ENCODE measurements around the gene DAAM1. TPM values are rescaled to one million over a fixed set of nuclear protein-coding genes. Genes with fewer than 3 reads are reported as not detected.

DAAM1 gene
- total RNA-seq, 2 experiments from 2014 or later = 18.2 to 20.0 TPM

DNA sequence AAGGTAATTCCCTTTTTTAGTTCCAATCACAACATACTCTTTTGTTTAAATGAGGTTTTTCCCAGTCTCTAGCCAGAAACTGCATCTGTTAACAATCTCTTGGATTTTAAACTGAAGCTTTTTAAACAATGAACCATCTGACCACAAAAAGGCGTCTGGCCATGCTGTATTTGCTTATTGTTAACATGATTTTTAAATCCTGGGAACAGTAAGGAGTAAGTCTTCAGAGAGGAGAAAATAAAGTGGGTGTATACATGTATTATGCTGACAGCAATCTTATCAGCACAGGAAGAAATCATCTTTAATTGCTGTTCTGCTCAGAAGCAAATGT is 106.2 kb downstream of the DAAM1 start:
- no peak for DNase-seq
- ChIA-PET POLR2A (no interaction called here), CTCF (interaction anchor here (0.7 to 2.4 kb wide), 2 partner anchors 12 to 16 kb away, joined by 3 to 8 read pairs; no protein-coding TSS in a partner anchor)
- no peak overlapping the region for H3K4me3 Mint-ChIP-seq
- peaks cover 29% of the 10 kb centered on the region for H3K4me1 Mint-ChIP-seq
- no peak overlapping the region for H3K27ac Mint-ChIP-seq
- H3K36me3 Mint-ChIP-seq (ENCODE audit: low read depth) = peaks cover 22% of the 10 kb centered on the region
- H3K27me3 Mint-ChIP-seq = no peaks in the 10 kb centered on the region
- H3K9me3 Mint-ChIP-seq = peaks cover 3% of the 10 kb centered on the region

DNA sequence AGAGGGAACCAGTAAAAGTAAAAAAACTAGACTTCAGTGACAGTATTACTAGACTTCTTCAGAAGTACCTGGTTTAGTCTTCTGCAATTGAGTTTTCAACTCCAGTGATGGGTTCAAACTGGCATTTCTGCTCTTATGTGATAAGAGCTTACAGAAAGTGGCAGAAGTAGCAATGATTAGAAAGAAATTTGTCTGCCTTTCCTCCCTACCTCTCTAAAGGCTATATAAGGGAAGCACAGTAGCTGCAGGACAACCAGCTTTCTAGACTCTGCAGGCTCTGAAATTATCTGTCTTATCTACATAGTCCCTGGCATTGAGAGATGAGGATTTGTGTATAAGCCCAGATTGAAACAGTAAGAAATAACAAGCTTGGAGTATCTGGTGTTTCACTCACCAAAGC is 107.5 kb downstream of the DAAM1 start:
- POLR2A ChIA-PET = no interaction called here
- H3K9me3 Mint-ChIP-seq = peaks cover 3% of the 10 kb centered on the region
- H3K4me1 Mint-ChIP-seq = peaks cover 33% of the 10 kb centered on the region
- no peak overlapping the region for H3K4me3 Mint-ChIP-seq
- peaks cover 22% of the 10 kb centered on the region for H3K36me3 Mint-ChIP-seq (ENCODE audit: low read depth)
- CTCF ChIA-PET = interaction anchor here (1.2 to 2.4 kb wide), 2 partner anchors 11 kb away, joined by 3 to 8 read pairs; no protein-coding TSS in a partner anchor
- no peaks in the 10 kb centered on the region for H3K27me3 Mint-ChIP-seq
- H3K27ac Mint-ChIP-seq = no peak overlapping the region
- no peak for DNase-seq

DNA sequence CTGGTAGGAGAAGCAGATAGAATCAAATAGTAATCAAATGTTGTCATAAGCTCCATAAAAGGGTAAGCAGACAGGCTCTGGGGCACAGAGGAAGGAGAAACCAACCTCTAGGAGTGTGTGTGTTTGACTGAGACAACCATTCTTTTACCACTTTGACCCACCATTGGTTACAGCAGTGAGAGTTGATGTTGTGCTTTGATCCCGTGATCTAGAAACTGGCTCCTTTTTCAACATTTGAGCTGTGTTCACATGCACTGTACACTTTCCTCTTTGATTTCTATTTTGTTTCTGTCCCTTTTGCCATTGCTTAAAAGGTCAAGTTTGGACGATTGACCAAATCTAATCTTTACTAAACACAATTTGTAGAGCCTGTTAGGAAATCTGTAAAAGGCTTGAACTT is 108.0 kb downstream of the DAAM1 start:
- DNase-seq = no peak
- no peaks in the 10 kb centered on the region for H3K27me3 Mint-ChIP-seq
- POLR2A ChIA-PET = no interaction called here
- peaks cover 20% of the 10 kb centered on the region for H3K36me3 Mint-ChIP-seq (ENCODE audit: low read depth)
- peaks cover 3% of the 10 kb centered on the region for H3K9me3 Mint-ChIP-seq
- H3K4me1 Mint-ChIP-seq = peaks cover 38% of the 10 kb centered on the region
- no peak overlapping the region for H3K4me3 Mint-ChIP-seq
- no peak overlapping the region for H3K27ac Mint-ChIP-seq
- CTCF ChIA-PET = interaction anchor here (1.2 to 2.4 kb wide), 2 partner anchors 10 to 12 kb away, joined by 3 to 8 read pairs; no protein-coding TSS in a partner anchor

DNA sequence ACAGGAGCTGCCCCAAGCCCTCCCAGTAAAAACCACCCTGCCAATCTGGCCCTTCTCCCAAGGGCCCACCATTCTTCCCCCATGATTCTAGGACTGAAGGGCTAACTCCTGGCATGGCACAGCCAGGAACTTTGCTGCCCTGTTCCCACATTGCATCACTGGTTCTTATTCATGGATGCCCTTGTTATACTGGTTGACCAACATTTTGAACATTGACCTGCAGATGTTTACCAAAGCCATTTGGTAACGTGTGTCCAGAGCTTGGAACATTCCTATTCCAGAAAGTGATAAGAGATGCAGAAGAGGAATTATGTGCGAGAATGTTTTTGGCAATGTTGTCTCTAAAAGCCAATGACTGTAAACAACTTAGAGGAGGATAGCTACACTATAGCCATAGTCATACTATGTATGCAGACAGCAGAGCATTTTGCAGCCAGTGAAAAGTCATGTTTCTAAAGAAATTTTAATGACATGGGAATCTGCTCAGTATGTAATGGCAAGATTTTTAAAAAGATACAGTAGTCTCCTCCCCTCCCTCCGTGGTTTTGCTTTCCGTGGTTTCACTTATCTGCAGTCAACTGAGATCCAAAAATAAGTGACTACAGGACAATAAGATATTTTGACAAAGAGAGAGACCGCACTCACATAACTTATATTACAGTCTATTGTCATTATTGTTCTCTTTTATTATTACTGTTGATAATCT is 108.8 kb downstream of the DAAM1 start:
- Mint-ChIP-seq H3K36me3 (ENCODE audit: low read depth) (peaks cover 20% of the 10 kb centered on the region), H3K27ac (no peak overlapping the region), H3K9me3 (peaks cover 3% of the 10 kb centered on the region), H3K4me1 (peaks cover 46% of the 10 kb centered on the region), H3K4me3 (no peak overlapping the region), H3K27me3 (no peaks in the 10 kb centered on the region)
- CTCF ChIA-PET = interaction anchor here (1.1 to 2.4 kb wide), 3 partner anchors 9 to 17 kb away, joined by 3 to 8 read pairs (median 3); no protein-coding TSS in a partner anchor
- peak; percentile 24 for DNase-seq
- POLR2A ChIA-PET = no interaction called here

DNA sequence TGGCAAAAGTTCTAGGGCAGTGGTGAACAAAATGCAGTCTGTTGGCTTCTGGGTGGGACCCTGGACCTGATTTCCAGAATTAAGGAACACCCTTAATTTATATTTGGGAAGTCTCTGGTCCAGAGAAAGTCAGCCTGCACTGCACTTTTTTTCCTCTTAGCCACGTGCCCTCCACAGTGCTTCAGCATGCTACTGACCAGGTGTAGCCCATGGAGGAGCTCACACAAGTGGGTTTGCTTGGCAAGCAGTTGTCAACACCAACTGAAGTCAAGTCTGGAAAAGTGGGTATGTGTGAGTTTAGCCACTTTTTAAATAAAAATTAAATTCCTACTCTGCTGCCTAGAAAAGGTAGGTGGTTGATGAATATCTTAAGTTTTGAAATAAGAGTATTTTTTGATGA is 111.3 kb downstream of the DAAM1 start:
- H3K9me3 Mint-ChIP-seq = peaks cover 6% of the 10 kb centered on the region
- H3K4me1 Mint-ChIP-seq = peaks cover 46% of the 10 kb centered on the region
- POLR2A ChIA-PET = no interaction called here
- H3K27ac Mint-ChIP-seq = no peak overlapping the region
- CTCF ChIA-PET = no interaction called here
- no peaks in the 10 kb centered on the region for H3K27me3 Mint-ChIP-seq
- no peak overlapping the region for H3K4me3 Mint-ChIP-seq
- DNase-seq = no peak
- H3K36me3 Mint-ChIP-seq (ENCODE audit: low read depth) = peaks cover 12% of the 10 kb centered on the region

DNA sequence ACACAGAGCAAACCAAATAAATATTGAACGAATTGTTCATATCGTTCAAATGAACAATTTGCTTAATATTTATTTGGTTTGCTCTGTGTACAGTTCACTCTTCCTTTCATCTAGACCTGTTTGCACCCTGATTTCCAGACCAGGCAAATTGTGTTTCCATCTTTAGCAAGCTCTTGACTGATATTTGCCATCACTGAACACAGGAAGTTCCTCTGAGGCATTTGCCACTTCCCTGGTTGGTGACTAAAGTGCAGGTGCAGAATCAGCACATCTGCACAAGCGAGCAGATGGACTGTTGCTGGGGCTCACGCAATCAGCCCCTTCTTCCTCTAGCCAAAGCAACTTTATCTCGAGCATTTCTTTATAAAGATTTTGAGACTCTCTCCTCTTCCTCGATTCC is 112.9 kb downstream of the DAAM1 start:
- peak; percentile 49 for DNase-seq
- CTCF ChIA-PET = no interaction called here
- Mint-ChIP-seq H3K27ac (peak overlapping the region; percentile 70), H3K4me3 (no peak overlapping the region), H3K27me3 (no peaks in the 10 kb centered on the region), H3K4me1 (peaks cover 39% of the 10 kb centered on the region), H3K36me3 (ENCODE audit: low read depth) (peaks cover 8% of the 10 kb centered on the region), H3K9me3 (peaks cover 6% of the 10 kb centered on the region)
- POLR2A ChIA-PET = interaction anchor here (0.6 kb wide), 1 partner anchor 92 kb away, joined by 4 read pairs; no protein-coding TSS in a partner anchor

DNA sequence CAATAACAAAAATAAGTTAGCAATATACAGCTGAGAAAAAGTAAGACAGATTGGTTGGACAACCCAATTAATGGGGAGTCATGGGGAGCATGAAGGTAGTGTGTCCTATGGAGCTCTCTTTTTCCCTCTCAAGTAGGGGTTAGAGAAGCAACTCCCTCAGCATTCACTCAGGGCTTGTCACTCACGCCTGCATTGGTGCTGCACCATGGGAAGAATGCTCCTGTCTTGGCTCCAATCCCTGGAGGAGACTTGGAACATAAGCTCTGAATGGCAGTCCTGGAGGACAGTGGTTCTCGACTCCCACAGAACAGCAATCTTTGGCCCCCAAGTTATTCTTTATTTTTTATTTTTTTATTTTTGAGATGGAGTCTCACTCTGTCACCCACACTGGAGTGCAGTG is 113.8 kb downstream of the DAAM1 start:
- H3K27ac Mint-ChIP-seq = no peak overlapping the region
- peaks cover 31% of the 10 kb centered on the region for H3K4me1 Mint-ChIP-seq
- POLR2A ChIA-PET = no interaction called here
- peaks cover 3% of the 10 kb centered on the region for H3K9me3 Mint-ChIP-seq
- H3K4me3 Mint-ChIP-seq = no peak overlapping the region
- DNase-seq = no peak
- peaks cover 5% of the 10 kb centered on the region for H3K36me3 Mint-ChIP-seq (ENCODE audit: low read depth)
- no peaks in the 10 kb centered on the region for H3K27me3 Mint-ChIP-seq
- CTCF ChIA-PET = no interaction called here

DNA sequence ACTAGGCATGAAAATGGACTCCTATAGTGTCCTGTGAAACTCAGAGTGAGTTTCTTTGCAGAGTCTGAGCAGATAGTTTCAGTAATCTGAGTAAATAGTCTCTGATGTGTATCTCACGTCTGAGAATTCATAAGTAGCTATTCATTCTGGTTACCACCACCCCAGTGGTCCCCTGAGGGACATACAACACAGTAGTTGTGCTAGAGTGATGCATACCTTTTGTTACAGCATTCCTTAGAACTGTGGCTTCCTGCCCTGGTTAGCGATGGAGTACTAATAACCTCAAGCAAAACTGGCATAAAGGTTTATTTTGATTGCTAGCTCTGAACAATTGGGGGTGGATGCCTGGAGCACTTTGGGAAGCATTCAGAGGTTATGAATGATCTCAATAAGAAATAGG is 114.7 kb downstream of the DAAM1 start:
- CTCF ChIA-PET = interaction anchor here (1.1 to 1.8 kb wide), 2 partner anchors 16 to 18 kb away, joined by 3 to 5 read pairs; no protein-coding TSS in a partner anchor
- peaks cover 5% of the 10 kb centered on the region for H3K36me3 Mint-ChIP-seq (ENCODE audit: low read depth)
- H3K9me3 Mint-ChIP-seq = peaks cover 3% of the 10 kb centered on the region
- H3K4me1 Mint-ChIP-seq = peaks cover 24% of the 10 kb centered on the region
- DNase-seq = no peak
- no peak overlapping the region for H3K27ac Mint-ChIP-seq
- H3K27me3 Mint-ChIP-seq = no peaks in the 10 kb centered on the region
- POLR2A ChIA-PET = no interaction called here
- no peak overlapping the region for H3K4me3 Mint-ChIP-seq

DNA sequence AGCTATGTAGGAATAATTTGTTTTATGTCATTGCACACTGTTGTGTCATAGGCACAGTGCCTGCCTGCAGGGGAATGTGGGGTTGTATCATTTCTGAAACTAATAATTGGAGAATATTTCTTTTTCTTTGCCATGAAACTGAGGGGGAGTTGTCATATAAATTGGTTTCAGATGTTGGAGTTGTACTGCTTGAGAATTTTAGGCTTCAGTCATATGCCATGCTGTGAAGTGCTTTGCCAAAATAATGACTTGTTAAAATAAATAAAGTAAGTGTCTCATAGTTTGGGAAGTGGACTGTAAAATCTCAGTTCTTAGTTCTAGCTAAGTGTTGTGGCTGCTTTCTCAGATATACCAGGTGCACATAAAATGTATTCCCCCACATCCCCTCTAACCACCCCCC is 116.8 kb downstream of the DAAM1 start:
- Mint-ChIP-seq H3K27me3 (no peaks in the 10 kb centered on the region), H3K27ac (no peak overlapping the region), H3K4me1 (peaks cover 19% of the 10 kb centered on the region), H3K36me3 (ENCODE audit: low read depth) (peaks cover 5% of the 10 kb centered on the region), H3K9me3 (peaks cover 3% of the 10 kb centered on the region), H3K4me3 (no peak overlapping the region)
- no peak for DNase-seq
- ChIA-PET POLR2A (no interaction called here), CTCF (no interaction called here)

DNA sequence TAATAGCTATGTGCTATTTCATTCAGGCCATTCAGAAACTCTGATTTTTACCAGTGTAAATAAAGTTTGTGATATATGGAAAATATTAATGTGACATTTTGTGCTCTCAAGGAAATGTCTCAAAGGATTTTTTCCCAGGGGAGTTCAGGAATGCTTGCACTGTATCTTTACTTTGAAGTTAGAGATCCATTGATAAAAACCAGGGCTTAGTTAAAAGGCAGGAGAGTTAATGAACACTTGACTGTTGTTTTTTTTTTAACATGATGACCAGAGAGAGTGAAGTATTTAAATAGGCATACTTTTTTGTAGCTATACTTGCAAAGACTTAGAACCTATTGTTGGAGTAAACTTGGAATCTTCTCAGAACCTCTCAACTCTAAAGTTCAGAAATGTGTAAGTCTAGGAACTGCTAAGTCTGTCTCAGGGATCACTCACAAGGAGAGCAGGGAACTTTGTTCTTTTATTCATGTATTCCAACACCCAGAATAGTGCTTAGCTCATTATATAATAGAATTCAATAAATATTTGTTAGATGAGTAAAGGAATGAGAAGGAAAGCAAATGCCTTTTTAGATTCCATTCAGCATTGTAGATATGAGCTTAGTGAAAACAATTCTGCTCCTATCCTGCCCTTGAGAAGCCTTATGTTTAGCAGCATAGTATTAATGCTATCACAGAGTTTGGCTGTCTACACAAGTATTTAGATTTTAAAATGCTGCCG is 117.5 kb downstream of the DAAM1 start:
- H3K4me3 Mint-ChIP-seq = no peak overlapping the region
- H3K27ac Mint-ChIP-seq = no peak overlapping the region
- POLR2A ChIA-PET = no interaction called here
- H3K9me3 Mint-ChIP-seq = peaks cover 3% of the 10 kb centered on the region
- H3K27me3 Mint-ChIP-seq = no peaks in the 10 kb centered on the region
- peaks cover 15% of the 10 kb centered on the region for H3K4me1 Mint-ChIP-seq
- no peak for DNase-seq
- peaks cover 5% of the 10 kb centered on the region for H3K36me3 Mint-ChIP-seq (ENCODE audit: low read depth)
- CTCF ChIA-PET = interaction anchor here (1.0 to 2.0 kb wide), 4 partner anchors 10 to 36 kb away, joined by 3 to 8 read pairs (median 4); no protein-coding TSS in a partner anchor

DNA sequence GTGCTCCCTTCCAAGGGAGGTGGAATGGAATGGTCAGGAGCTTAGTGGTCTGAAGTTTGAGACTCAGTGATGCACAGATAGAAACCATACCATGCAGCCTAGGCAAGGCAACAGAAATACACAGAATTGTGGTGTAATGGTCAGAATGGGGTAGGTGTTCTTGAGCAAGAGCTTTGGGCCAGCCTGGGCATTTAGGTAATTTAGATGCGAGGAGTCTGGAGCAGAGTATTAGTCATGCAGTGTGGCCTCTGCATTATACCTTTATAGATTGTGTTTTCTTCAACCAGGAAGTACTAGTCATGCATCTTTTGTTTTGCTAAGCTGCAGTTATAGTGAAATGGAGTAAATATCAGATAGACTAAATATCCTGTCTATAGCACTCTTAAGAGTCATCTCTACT is 118.3 kb downstream of the DAAM1 start:
- H3K9me3 Mint-ChIP-seq = peaks cover 3% of the 10 kb centered on the region
- H3K4me3 Mint-ChIP-seq = no peak overlapping the region
- H3K27ac Mint-ChIP-seq = no peak overlapping the region
- CTCF ChIA-PET = interaction anchor here (0.8 to 2.0 kb wide), 5 partner anchors 11 to 37 kb away, joined by 3 to 8 read pairs (median 4); no protein-coding TSS in a partner anchor
- no peaks in the 10 kb centered on the region for H3K27me3 Mint-ChIP-seq
- H3K36me3 Mint-ChIP-seq (ENCODE audit: low read depth) = peaks cover 5% of the 10 kb centered on the region
- POLR2A ChIA-PET = no interaction called here
- H3K4me1 Mint-ChIP-seq = peaks cover 7% of the 10 kb centered on the region
- no peak for DNase-seq

DNA sequence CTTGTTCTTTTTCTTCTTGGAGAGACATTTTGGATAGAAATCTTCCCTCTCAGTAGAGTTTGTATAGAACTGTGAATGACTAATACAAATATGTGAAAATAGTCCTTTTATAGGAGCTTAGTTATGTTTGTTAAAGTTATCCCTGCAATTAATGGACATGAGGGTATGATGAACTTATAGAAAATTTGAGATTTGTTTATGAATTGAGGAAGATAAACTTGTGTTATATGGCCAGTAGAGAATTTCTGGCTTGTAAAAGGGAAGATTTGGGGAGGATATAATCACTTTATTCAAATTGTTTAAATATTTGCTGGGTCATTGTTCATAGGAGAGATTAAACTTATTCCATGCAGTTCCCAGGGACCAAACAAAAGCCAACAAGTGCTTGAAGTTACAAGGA is 119.6 kb downstream of the DAAM1 start:
- CTCF ChIA-PET = no interaction called here

DNA sequence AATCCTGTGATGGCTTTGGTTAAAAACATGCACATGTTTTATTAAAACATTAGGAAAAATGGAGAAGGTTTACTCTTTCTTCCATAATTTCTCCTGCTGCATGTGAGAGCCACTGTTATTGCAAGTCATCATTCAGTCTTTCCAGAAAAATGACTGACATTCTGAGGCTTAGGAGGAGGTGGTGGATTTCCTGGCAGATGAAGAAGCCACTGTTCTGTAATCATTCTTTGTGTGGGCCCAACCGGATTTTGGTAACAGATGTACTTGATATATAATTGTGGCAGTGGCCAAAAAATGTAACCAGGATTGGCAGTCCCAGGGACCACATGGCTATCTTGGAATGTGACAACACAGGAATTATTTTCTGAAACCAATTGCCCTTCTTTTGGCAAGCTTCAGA is 120.2 kb downstream of the DAAM1 start:
- ChIA-PET CTCF (no interaction called here), POLR2A (no interaction called here)
- H3K9me3 Mint-ChIP-seq = peaks cover 3% of the 10 kb centered on the region
- H3K4me1 Mint-ChIP-seq = peaks cover 2% of the 10 kb centered on the region
- no peak for DNase-seq
- H3K4me3 Mint-ChIP-seq = no peak overlapping the region
- no peaks in the 10 kb centered on the region for H3K27me3 Mint-ChIP-seq
- no peaks in the 10 kb centered on the region for H3K36me3 Mint-ChIP-seq (ENCODE audit: low read depth)
- no peak overlapping the region for H3K27ac Mint-ChIP-seq

More for the DNA sequence above, 119.6 kb downstream of the DAAM1 start:
- H3K36me3 Mint-ChIP-seq (ENCODE audit: low read depth) = no peaks in the 10 kb centered on the region
- H3K9me3 Mint-ChIP-seq = peaks cover 3% of the 10 kb centered on the region
- no peak overlapping the region for H3K4me3 Mint-ChIP-seq
- H3K4me1 Mint-ChIP-seq = peaks cover 2% of the 10 kb centered on the region
- H3K27ac Mint-ChIP-seq = no peak overlapping the region
- no peaks in the 10 kb centered on the region for H3K27me3 Mint-ChIP-seq
- DNase-seq = no peak
- POLR2A ChIA-PET = no interaction called here

Data from activated CD4-positive, alpha-beta T cell treated with anti-CD3 and anti-CD28 coated beads, Interleukin-2, amount 10 ng/mL, durations not matched to agents 7 days and 5 days (primary cell).